Measurements from ENCODE around the gene UTP4.
"Not testable (repeated sequence)": the region's sequence is repeated elsewhere in the genome, so short reads cannot be mapped to it uniquely, and the experiment has no call there.

The UTP4 gene

GRCh38 chr16:69131839-69132423, 518 bp upstream of the UTP4 start:
- peak; percentile 12 for DNase-seq

- DNase-seq, result no peak
These were observed 1.0 kb downstream of the UTP4 start for GRCh38 chr16:69133373-69133954.

GRCh38 chr16:69138608-69139007, 6.2 kb downstream of the UTP4 start:
- DNase-seq, result no peak

- not testable (repeated sequence) for DNase-seq
These were observed 7.0 kb downstream of the UTP4 start for GRCh38 chr16:69139464-69139863.

- DNase-seq, result no peak
These were observed 8.6 kb downstream of the UTP4 start for GRCh38 chr16:69141014-69141413.

GRCh38 chr16:69141936-69142335, 9.5 kb downstream of the UTP4 start:
- DNase-seq, result no peak

GRCh38 chr16:69143116-69143515, 10.7 kb downstream of the UTP4 start:
- no peak for DNase-seq

GRCh38 chr16:69145658-69146057, 13.2 kb downstream of the UTP4 start:
- DNase-seq, result no peak

GRCh38 chr16:69149621-69150020, 17.2 kb downstream of the UTP4 start:
- not testable (repeated sequence) for DNase-seq

GRCh38 chr16:69150146-69150865, 17.9 kb downstream of the UTP4 start:
- DNase-seq, result peak; percentile 6

- DNase-seq, result no peak
These were observed 24.7 kb downstream of the UTP4 start for GRCh38 chr16:69157196-69157595.

GRCh38 chr16:69160192-69160591, 27.7 kb downstream of the UTP4 start:
- no peak for DNase-seq

- DNase-seq, result no peak
These were observed 33.1 kb downstream of the UTP4 start for GRCh38 chr16:69165584-69165983.

- no peak for DNase-seq
These were observed 33.9 kb downstream of the UTP4 start for GRCh38 chr16:69166221-69166833.

GRCh38 chr16:69166946-69167930, 34.8 kb downstream of the UTP4 start:
- no peak for DNase-seq

- no peak for DNase-seq
These were observed 36.6 kb downstream of the UTP4 start for GRCh38 chr16:69169051-69169450.

- DNase-seq, result no peak
These were observed 37.3 kb downstream of the UTP4 start for GRCh38 chr16:69169607-69170352.

- DNase-seq, result no peak
These were observed 39.1 kb downstream of the UTP4 start for GRCh38 chr16:69171325-69172084.

- no peak for DNase-seq
These were observed 43.8 kb downstream of the UTP4 start for GRCh38 chr16:69176033-69176800.

GRCh38 chr16:69179328-69180010, 47.0 kb downstream of the UTP4 start:
- DNase-seq, result no peak
